NCI-H748 treated with DMSO at 0.1 percent for 48 hours (cell line): ENCODE results near the gene PNRC1.
"Not testable (repeated sequence)": the region's sequence is repeated elsewhere in the genome, so short reads cannot be mapped to it uniquely, and the experiment has no call there.

ENCODE experiments used
- DNase-seq: peaks from one replicate; lab custom pipeline; 2025; lab: John Stamatoyannopoulos, UW

Gene PNRC1

DNA sequence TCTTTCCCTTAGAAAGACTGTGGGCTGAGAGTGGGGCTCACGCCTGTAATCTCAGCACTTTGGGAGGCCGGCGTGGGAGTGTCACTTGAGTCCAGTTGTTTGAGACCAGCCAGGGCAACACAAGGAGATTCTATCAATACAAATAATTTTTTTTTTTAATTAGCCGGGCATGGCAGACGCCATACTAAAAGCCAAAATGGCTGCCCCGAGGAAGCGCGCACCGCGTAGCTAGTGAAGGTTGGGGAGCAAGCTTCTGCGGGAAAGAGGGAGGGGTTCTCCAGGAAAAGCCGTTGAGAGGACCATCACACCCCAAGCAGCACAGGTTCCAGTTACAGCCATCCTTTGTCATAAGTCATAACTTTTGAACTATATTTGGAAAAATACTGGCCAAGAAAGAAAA is 21.3 kb upstream of the PNRC1 start:
- no peak for DNase-seq

DNA sequence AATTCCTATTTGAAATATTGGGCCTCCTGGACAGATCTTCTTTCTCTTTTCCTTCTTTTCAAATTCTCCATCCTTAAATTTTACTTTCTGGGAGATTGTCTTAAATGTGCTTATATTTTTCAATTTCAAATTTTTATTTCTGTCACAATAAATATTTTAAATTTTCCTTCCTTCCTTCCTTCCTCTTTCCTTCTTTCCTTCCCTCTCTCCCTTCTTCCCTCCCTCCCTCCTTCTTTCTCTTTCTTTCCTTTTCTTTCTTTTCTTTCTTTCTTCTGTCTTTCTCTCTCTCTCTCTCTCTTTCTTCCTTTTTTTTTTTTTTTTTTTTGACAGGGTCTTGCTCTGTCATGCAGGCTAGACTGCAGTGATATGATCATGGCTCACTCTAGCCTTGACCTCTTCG is 16.7 kb upstream of the PNRC1 start:
- DNase-seq: no peak

DNA sequence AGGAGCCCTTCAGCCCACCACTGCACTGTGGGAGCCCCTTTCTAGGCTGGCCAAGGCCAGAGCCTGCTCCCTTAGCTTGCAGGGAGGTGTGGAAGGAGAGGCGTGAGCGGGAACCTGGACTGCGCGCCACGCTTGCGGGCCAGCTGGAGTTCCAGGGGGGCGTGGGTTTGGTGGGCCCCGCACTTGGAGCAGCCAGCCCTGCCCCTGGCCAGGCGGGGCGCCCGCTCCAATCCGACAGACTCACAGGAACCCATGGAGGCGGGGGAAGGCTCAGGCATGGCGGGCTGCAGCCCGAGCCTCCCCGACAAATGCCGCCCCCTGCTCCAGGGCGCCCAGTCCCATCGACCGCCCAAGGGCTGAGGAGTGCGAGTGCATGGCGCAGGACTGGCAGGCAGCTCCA is 15.6 kb upstream of the PNRC1 start:
- DNase-seq: not testable (repeated sequence)

DNA sequence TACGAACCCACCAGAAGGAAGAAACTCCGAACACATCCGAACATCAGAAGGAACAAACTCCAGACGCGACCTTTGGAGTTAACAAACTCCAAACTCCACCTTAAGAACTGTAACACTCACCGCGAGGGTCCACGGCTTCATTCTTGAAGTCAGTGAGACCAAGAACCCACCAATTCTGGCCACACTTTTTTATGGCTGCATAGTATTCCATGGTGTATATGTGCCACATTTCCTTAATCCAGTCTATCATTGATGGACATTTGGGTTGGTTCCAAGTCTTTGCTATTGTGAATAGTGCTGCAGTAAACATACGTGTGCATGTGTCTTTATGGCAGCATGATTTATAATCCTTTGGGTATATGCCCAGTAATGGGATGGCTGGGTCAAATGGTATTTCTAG is 14.4 kb upstream of the PNRC1 start:
- DNase-seq: not testable (repeated sequence)

DNA sequence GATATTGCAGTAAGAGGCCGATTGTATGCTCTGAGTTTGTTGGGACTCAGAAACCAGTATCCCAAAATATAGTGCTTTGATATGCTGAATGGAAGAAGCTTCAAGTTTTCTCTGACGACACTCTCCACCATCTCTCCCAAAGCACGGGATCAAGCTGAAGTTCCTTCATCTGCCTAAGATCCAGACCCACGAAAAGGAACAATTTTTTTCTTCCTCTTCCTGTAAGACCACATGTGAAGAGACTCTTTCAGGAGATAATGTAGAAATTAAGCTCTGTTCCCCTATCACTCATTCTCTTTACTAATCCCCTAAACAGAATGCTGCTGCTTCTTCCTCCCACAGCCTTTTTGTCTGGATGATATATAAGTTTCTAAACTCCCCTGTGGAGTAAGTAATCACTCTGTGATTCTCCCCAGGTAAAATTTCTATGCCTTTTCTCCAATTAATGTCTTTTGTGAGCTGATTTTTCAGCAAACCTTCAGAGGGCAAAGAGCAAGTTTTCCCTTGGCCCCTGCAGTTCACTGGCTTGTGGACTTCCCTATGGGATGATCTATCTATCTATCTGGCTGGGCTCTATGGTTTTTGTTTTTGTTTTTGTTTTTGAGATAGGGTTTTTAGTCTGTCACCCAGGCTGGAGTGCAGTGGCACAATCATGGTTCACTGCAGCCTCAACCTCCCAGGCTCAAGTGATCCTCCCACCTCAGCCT is 13.5 kb upstream of the PNRC1 start:
- no peak for DNase-seq

DNA sequence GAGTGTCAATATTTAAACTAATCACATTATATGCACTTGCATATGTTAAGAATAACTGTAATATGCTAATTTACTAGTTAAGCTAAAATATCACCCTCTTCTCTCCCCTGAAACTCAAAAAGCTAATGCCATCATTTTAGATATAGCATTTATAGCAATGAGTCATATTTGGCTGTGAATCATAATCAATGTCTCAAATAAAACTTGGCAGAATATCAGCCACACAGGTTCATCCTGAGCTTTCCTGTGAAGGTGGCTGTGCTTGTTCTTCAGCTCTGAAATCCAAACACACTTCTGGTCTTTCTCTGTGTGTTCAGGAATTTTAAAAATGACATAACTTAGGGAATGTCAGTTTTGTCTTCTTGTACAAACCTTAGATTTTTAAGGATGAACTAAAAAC is 12.8 kb upstream of the PNRC1 start:
- no peak for DNase-seq

DNA sequence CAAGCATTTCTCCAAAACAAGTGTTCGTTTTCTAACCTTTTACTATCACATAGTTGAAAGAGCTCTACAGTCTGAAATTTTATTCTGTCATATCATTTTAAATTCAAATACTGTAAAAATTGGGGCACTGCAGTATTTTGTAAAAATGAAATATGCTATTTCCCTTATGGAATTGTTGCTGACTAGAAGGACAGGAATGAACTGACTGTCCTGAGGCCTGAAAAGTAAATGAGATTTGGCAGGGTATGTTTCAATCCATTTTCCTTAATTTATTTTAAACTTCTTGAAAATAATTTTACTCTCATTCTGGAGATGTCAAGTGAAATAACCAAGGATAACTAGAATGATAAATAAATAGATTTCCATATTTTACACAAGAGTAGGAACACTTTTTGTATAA is 11.9 kb upstream of the PNRC1 start:
- no peak for DNase-seq

DNA sequence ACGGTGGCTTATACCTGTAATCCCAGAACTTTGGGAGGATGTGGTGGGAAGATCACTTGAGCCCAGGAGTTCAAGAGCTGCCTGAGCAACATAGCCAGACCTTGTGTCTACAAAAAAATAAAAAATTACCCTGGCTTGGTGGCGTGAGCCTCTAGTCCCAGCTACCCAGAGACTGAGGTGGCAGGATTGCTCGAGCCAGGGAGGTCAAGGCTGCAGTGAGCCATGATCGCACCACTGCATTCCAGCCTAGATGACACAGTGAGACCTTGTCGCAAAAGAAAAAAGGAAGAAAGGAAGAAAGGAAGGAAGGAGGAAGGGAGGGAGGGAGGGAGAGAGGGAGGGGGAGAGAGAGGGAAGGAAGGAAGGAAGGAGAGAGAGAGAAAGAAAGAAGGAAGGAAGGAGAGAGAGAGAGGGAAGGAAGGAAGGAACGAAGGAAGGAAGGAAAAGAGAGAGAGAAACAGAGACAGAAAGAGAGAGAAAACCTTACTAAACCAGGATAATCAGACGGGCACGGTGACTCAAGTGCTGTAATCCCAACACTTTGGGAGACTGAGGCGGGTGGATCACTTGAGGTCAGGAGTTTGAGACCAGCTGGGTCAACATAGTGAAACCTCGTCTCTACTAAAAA is 10.9 kb upstream of the PNRC1 start:
- DNase-seq: no peak

DNA sequence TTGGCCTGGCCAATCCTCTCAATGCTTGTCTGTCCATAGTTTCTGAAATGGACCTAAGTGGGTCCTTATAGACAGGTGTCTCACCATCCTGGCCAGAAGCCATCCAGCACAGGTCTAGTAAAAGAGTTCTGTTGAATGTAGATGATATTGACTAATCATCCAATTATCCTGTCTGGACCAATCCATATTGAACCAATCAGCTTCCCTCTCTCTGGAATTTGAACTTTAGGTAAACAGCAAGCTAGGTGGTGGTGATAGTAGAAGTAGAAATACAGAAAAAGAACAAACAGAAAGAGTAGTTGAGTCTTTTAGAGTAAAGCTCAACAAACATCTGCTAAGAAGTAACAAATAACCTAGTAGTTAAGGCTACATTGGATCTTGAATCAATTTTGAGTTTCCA is 9.5 kb upstream of the PNRC1 start:
- DNase-seq: no peak

DNA sequence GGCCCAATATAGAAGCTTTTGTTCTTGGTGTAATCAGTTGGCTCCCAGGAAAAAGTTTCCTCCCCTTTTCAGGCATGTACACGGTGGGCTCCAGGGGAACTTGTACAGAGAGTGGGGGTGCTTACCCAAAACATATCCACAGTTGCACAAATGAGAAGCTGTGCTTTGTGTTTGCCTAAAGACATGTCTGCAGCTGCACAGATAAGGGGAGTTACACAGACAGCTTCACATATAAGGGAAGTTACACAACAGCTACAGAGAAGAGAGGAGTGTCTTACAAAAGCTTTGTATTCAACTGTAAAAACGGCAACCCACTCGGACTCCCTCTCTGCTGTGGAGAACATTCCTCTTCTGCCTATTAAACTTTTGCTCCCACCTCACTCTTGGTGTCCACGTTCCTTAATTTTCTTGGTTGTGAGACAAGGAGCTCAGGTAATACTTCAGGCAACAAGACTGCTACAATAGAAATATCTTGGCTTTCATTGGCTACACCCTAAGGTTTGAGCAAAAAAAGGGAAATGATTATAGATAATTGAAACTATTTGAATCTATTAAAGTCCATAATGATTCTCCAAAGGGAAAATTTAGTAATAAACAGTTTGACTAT is 7.4 kb upstream of the PNRC1 start:
- no peak for DNase-seq

DNA sequence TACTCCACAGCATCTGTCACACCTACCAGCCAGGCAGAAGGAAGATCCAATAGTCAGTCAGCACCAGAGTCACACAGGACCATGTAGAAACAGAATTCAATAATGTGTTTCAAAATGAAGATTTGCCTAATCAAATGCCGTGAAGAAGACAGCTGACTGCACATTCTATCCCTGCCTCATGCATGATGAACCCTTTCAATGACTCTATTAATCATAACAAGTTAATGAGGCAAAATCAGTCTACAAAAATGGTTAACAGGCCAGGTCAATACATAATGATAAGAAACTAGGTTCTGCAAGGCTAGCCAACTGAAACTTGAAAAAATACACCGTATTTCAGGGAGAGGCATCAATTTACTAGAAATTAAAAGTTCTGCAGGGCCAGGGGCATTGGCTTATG is 6.7 kb upstream of the PNRC1 start:
- no peak for DNase-seq

DNA sequence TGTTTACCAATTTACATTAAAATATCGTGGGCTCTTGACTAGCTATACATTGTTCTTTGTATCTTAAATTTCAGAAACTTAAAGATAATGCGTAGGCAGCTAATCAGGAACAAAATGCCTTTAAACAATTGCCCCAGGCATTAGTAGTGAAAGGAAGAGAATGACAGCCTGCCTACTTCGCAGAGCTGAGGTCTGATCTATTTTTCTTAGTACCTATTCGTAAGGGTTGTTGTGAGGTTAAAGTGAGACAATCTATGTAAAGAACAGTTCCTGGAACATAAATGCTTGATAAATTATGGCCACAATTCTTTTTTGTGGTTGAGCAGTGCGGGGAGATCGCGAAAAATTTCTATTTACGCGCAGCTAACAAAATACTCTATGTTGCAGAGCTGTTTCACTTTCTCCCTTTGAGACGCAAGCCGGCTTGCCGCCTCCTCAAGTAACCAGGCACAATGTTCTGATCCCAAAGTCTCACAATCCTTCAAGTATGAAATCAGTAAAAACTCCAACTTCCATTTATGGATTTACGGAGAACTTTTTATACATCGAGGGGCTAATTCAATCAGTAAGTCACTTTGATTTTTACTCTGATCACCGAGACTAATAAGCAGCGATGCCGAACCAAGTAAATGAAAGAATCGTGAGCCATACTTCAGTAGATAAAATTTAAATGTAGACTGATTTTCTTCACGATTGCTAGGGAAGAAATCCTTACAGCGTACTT is 878 bp upstream of the PNRC1 start:
- peak; percentile 47 for DNase-seq

DNA sequence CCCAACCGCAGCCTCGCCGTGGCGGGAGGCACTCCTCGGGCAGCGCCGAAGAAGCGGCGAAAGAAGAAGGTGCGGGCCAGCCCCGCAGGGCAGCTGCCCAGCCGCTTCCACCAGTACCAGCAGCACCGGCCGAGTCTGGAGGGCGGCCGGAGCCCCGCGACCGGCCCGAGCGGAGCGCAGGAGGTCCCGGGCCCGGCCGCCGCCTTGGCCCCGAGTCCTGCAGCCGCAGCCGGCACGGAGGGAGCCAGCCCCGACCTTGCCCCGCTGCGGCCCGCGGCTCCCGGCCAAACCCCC is 525 bp downstream of the PNRC1 start:
- no peak for DNase-seq

DNA sequence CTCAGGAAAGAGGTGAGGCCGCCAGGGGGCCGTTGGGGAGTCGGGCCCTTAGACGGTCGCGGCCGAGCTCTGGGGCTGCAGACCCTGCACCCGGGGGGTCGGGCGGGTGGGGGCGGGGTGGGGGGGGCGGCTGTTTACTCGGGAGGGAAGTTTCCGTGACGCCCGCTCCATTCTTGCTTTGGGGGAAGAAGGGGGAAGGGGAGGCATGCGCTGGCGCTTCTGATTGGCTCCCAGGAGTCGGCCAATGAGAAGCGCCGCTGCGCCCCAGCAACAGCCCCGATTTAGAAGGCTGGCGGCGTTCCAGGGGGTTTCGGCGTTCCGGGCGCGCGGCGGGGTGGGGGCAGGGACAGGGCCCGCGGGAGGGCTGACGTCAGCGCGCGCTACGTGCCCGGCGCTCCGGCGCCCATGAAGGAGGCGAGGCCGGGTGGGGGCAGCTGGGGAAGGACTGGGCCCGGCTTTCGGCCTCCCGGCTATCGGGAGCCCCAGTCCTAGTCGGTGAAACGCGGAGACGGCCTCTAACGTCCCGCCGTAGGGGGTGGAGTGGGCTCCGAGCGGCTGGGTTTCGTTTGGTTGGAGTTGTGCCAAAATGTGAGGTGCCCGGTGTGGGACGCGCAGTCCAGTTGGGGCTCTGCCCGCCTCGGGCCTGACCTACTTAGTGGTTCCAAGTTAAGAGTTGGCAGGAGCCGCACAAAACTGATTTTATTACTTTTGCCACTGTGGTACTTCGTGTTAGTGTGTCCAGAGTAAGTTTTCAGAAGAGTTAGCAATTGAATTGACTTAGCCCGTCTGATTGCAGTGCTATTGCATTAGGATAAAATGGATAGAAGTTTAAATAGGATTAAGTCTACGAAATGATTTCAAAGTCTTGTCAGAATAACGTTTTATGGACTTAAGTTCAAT is 1.1 kb downstream of the PNRC1 start:
- DNase-seq: peak; percentile 88

DNA sequence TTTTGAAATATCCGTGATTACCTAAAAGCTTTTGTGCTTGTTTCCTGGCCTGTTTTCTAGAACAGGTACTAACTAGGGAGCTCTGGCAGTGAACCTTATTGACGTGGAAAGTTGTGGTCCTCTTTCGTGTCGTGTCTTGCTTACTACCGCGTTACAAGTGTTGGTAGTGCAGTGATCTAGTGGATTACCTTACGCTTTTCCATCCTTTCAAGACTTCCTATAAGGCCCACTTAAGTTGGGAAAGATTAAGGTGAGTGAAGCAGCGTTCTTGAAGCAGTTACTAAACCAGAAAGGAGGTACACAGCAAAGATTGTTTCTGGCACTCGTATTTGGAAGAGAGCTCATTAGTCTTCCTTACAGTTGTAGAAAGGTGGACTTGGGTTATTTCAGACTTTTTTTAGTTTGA is 1.9 kb downstream of the PNRC1 start:
- DNase-seq: no peak

DNA sequence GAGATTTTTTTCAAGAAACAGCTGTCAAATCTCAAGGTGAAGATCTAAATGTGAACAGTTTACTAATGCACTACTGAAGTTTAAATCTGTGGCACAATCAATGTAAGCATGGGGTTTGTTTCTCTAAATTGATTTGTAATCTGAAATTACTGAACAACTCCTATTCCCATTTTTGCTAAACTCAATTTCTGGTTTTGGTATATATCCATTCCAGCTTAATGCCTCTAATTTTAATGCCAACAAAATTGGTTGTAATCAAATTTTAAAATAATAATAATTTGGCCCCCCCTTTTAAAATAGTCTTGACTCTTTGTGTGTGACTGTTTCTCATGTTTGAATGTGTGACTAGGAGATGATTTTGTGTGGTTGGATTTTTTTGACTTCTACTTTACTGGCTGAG is 4.0 kb downstream of the PNRC1 start:
- DNase-seq: no peak

DNA sequence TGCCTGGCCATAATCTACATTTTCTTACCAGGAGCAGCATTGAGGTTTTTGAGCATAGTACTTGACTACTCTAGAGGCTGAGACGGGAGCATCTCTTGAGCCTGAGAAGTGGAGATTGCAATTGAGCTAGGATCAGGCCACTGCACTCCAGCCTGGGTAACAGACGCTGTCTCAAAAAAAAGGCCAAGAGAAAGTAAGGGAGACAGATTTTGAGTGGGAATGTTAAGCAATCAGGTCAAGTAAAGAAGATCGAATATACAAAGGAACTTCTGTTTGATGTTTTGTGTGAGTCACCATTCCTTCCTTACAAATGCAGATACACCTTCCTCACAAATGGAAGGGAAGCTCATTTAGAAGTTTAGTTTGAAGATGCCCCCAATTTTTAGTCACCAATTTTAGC is 4.4 kb downstream of the PNRC1 start:
- no peak for DNase-seq

DNA sequence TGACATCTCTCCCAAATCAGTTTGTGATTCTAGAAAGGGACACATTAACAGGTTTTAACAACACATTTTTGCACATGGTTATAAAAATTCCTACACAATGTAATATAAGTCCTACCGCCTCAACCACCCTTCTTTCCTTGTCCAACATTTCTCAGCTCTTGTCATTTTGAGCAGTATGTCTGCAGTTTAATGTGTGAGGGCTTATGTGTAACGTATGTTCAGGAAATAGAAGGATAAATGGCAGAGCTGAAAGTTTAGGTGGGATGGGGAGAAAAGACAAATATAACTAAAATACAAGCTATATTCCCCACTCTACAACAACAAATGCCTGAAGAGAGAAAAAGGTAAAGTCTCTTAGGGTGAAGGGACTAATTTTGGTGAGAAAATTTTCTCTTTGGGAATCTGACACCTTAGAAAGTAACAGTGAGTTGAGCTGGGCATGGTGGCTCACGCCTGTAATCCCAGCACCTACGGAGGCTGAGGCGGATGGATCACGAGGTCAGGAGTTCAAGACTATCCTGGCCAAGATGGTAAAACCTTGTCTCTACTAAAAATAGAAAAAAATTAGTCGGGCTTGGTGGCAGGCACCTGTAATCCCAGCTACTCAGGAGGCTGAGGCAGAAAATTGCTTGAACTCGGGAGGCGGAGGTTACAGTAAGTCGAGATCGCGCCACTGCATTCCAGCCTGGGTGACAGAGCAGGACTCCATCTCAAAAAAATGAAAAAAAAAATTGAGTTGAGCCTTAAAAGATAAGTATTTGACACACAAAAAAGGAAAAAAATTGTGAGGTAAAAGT is 5.1 kb downstream of the PNRC1 start:
- DNase-seq: no peak

DNA sequence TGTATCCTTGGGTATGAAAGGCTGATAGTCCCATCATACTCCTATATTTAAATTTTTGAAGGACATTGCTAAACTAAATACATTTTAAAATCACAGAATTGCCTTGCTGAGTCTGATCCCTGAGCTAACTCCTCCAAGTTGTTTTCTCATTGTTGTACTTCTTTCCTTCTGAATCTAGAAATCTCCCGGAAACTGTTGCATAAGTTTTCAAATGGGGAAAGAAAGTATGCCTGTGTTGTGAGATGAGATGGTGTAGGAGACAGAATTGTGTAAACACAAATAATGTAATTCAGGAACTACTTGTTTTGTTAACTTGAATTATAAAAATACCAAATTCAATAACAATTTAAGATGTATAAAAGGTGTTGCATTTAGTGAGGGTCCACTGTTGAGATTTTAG is 7.3 kb downstream of the PNRC1 start:
- DNase-seq: no peak

DNA sequence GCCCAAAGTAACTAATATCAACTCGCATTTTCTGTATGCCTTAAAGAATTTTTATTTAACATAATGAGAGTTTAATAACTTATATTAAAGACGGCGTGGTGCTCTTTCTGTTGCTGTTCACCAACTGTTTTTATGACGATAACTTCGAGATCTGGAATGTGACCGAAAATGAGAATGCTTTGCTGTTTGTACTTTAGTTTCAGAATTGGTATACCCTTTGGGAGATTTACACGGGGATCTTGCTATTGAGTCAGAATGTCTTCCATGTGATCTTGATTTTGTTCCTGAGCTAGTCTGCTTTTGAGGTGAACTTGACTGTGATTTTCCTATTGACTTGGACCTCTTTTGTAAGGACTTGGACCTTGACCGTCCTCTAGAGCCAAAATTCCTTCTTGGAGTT is 17.9 kb downstream of the PNRC1 start:
- DNase-seq: no peak

DNA sequence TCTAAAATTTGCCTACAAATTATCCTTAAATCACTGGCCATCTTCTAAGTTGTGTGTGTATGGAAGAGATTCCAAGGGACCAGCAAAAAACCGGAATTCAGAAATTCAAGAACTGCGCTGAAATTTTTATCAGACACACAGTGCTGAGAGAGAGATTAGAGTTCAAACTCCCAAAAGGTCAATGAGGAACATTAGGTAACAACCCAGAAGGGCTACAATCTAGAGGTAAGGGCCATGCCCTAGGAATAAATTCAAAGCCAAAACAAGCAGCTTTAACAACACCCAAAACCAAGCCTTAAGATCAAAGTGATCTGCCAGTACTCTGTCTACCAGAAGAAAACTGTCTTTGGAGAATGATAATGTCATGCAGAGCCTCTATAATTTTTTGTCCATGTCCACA is 19.6 kb downstream of the PNRC1 start:
- no peak for DNase-seq
